Fibroblast of skin of right quadriceps (primary cell): Measurements from ENCODE around the gene BTN1A1.
"Not testable (repeated sequence)": the region's sequence is repeated elsewhere in the genome, so short reads cannot be mapped to it uniquely, and the experiment has no call there.

Source experiments
- DNase-seq: peaks from one replicate; pipeline ENCODE4 v3.0.0-alpha.2; 2013

The BTN1A1 gene

DNA sequence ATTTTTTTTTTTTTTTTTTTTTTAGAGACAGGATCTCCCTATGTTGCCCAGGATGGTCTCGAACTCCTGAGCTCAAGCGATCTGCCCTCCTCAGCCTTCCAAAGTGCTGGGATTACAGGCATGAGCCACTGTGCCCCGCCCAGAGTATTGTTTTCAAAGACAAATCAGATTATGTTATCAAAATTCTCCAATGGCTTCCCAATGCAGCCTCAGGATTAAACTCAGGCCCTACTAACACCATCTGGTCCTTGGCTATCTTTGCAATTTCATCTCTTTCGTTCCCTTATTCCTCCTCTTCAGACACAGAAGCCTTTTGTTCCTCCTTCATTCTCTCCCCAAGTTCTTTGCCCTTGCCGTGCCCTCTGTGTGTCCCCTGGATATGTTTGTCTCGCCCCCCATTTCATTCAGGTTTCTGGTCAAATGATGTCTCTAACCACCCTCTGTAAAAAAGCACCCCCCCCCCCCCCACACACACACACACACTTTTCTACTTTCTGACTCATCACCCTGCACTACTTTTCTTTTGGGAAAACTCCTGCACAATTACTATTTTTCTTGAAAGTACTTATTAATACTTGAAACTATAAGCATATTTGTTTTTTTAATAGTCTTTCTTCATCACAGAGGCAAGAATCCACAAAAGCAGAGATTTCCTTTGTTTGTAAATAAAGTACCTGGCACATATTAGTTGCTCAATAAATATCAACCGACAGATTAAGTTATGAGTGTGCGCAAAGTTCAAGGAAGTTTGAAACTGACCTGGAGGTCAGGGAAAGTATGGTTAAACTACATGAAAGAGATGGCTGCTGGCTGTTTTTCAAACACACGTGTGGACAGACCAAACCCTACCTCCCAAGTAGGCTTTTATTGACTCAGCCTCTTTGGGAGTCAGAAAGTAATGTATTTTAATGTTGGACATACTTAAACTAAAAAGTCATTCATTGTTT lies 16.7 kb downstream of the BTN1A1 start:
- no peak for DNase-seq

DNA sequence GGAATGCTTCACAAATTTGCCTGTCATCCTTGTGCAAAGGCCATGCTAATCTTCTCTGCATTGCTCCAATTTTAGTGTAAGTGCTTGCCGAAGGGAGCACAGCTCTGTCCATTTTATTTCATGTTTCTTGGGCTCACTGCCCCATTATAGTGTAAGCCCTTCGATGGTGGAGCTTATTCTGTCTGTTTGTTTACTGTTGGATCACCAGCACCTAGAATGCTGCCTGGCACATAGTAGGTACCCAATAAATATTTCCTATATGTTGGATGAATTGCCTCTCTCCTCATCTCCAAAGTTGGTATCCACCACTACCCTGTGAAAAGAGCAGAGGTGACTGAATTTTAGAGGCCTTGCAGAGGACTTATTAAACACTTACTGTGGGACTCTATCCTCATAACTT lies 19.3 kb downstream of the BTN1A1 start:
- no peak for DNase-seq

DNA sequence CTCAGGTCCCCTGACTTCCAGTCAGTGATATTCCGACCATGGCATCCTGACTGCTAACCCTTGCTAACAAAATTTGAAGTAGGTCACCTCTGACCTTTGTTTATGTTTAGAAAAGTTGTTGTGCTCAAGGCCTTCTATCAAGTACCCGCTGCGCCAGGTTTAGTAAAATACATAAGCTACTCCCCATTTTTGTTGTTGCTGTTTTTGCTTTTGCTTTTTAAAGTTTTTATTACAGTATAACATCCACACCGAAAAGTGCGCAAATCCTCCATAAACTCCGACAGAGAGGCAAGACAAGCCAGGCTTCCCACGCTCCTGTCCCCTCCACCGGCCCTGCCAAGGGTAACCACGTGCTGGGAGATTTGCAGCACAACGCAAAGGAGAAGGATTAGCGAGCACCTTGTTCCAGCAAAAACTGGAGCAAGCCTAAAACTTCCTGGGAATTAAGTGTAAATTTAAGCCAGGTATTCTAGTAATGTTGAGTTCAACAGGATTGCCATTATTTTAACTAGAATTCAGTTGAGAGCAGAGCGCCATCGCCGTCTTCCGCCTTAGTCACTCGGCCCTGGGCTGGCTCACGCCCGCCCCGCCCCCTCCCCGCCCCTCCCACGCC lies 20.2 kb downstream of the BTN1A1 start:
- DNase-seq = no peak

DNA sequence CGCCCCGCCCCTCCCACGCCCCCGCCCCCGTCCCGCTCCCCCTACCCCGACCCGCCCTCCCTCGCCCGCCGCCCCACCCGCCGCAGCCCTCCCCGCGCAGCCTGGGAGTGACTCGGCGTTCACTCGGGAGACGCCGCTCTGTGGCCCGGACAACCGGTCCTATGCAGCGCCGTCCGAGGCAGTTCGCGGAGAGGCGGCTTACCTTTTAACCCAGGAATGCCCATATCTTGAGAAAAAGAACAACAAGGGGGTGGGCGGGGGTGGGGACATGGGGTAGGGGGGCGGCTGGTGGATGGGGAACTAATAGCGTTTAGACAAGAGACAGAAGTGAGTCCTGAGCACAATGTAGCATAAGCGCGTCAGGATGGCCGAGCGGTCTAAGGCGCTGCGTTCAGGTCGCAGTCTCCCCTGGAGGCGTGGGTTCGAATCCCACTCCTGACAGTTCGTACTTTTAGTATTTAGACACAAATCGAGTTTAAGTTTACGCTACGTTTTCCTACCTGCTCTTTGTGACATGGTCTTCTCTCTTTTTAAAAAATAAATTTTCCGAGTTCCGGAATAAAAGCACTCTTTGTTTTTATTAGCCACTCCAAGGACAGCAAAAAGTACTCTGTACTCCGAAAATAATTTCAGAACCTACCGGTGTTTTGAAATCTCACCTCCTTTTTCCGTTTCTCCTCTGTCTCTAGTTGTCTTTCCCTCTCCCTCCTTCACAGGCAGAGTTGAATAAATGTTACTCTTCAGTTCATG lies 20.9 kb downstream of the BTN1A1 start:
- peak; percentile 91 for DNase-seq

DNA sequence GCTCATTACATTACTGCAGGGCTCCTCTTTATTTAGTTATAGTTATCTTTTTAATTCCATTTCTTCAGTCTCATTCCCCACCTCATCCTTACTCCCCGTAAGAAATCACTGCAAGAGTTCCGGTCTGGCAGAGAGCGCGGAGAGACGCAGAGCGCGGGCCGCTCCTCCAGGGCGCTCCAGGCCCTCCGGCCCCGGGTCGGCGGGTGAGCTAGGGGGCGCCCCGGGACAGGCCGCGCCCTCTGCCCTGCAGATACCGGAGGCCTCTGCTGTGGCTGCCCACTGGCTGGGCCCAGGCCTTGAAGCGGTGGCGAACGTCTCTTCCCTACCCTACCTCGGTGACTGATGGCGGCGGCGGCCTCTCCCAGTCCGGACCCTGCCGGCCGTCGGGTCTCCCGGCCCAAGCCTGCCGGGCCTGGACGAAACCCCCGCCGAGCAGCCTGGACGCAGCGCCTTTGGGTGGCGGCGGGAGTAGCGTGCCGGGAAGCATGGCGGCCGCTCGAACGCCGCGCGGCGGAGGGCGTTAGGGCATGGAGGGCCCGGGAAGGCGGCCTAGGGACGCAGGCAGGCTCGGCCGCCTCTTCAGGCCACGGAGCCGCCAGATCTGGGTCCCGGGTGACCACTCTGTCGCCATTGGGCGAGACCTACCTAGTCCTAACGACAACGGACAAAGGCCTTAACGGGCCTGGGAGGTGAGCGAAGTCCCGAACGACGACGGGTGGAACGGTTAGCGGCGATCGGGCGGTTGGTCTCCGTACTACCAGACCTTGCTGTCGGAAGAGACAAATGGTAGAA lies 21.7 kb downstream of the BTN1A1 start:
- peak; percentile 74 for DNase-seq

DNA sequence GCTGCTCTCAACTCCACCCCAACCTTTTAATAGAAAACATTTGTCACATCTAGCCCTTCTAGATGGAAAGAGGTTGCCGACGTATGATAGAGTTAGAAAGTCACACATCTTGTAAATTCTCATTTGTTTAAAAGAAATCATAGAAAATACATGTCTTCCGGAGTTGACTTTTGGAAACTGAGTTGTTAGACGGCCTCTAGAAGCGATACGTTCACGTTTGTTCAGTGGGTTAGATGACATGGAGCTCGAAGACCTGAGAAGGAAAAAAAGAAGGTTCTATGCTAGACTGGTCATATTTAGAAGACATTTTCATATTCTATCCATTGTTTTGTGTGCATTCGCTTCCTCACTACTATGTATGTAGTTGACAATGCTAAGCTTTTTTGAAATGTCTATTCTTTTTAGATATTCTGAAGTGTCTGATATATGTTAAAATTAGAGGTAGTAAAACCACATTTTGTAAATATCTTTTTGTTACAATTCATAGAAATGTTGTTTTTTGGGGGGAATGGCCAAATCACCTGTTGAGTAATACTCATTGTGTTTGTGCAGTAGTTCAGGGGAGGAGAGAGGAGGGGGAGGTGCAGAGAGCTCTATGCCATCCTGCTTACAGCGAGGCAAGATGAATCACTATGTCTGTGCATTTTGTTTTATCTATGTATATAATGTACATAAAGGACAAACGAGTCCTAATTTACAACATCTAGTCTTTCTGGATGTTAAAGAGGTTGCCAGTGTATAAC lies 22.6 kb downstream of the BTN1A1 start:
- peak; percentile 28 for DNase-seq

DNA sequence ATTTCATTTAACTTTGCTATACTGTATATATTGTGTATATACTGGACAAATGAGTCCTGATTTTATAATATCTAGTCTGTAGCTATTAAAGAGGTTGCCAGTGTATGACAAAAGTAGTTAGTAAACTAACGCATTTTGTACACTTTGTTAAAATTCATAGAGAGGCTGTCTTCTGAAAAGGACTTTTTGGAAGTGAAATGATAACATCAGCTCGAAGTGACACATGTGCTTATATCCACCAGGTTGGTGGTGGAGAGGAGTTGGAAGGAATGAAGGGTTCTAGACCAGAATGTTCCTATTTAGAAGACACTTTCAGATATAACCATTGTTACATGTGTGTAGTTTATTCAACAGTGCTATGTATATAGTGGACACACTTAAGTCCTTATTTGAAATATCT lies 24.2 kb downstream of the BTN1A1 start:
- not testable (repeated sequence) for DNase-seq

DNA sequence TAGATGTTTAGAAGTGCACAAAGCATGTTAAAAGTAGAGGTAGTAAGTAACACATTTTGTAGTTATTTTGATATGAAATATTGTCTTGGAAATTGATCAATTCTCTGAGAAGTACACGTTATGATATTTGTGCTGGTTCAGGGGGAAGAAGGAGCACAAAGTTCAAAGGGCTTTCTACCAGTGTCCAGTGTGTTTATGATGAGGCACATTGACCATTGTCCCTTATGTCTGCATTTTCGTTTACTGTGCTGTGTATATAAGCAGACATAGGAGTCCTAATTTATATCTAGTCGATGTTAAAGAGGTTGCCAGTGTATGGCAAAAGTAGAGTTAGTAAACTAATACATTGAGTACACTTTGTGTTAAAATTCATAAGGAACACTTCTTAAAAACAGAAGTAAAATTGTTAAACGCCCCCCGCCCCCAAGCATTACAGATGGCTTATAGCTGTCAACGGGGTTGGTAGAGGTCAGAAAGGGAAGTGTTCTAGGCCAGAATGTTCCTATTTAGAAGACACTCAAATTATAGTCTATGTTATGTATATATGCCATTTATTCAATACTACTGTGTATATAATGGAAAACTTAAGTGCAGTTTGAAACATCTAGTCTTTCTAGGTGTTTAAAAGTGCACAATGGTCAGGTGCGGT lies 24.7 kb downstream of the BTN1A1 start:
- DNase-seq = no peak

DNA sequence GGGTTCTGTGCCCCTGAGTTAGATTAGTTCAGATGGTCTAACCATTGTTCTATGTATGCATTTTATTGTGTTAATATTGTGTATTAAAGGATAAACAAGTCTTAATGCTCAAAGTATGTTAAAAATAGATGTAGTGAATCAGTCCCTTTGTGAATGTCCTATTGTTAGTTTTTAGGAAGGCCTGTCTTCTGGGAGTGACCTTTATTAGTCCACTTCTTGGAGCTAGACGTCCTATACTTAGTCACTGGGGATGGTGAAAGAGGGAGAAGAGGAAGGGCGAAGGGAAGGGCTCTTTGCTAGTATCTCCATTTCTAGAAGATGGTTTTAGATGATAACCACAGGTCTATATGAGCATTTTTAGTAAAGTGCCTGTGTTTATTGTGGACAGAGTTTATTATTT lies 25.7 kb downstream of the BTN1A1 start:
- no peak for DNase-seq

DNA sequence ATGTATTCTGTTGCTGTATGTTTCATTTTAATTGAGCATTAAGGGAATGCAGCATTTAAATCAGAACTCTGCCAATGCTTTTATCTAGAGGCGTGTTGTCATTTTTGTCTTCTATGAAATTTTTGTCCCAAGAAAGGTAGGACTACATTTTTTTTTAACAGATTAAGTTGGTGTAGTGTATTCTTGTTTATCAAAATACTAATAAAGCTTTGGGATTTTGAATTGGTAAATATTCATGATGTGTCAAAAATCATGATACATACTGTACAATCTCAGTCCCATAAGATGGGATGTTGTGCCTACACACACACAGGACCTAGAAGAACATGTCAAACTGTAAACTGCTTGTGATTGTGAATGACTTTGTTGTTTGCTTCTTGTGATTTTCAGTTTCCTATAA lies 26.8 kb downstream of the BTN1A1 start:
- no peak for DNase-seq

DNA sequence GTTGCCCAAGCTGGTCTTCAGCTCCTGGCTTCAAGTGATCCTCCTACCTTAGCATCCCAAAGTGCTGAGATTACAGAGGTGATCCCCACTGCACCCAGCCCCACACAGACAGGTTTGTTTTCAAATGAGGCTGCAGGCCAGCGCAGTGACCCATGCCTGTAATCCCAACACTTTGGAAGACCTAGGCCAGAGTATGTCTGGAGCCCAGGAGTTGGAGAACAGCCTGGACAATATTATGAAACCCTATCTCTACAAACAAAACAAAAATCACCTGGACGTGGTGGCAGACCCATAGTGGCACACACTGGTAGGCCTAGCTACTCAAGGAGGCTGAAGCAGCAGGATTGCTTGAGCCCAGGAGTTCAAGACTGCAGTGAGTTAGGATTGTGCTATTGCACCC lies 30.1 kb downstream of the BTN1A1 start:
- no peak for DNase-seq

DNA sequence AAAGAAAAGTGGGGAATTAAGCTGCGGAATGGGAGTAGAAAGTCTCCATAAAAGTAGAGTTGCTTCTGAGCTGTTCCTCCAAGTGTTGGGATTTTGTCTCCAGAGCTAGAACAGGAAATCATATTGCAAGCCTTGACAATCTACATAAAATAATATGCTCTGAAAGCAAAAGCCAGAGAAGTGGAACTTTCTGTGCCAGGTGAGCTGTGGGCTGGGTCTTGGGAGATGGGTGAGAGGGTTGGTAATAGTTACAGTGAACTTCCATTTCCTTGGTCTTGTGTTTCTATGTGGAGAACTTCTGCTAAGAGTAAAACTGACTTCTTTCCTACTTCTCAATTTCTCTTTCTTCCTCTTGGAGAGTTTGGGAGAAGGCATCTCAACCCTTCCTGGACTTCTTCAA lies 31.8 kb downstream of the BTN1A1 start:
- DNase-seq = no peak

DNA sequence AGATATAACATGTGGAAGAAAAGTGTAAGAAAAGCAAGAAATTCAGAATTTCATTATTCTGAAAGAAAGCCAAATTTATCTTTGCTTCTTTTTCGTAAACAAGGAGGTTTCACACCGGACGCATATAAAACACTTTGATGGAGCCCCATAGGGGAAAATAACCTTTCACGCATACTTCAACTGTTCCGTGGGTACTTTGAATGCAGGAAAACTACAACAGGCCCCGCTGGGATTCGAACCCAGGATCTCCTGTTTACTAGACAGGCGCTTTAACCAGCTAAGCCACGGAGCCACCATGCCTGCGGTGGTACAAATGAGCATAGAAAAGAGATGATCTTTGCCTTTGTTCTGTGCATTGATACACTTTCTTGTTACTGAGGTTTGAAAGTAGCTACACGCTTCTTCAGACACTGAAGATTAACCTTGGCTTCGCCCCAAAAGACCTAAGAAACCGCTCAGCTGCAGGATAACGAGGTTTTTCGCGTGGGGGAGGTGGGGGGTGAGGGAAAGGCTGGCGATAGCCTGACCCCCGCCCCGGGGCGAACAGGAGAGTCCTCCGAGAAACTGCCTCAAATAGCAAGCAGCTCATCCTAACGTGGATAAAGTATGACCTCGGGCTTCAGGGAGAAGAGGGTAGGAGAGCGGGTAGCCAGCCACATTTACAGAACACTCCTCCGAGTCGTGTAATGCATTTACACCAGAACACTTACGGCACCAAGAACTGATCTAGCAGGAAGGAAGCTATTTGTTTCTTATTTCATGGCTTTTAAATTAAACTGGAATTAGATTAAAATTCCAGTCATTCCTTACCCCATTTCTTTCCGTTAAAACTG lies 32.8 kb downstream of the BTN1A1 start:
- peak; percentile 92 for DNase-seq

DNA sequence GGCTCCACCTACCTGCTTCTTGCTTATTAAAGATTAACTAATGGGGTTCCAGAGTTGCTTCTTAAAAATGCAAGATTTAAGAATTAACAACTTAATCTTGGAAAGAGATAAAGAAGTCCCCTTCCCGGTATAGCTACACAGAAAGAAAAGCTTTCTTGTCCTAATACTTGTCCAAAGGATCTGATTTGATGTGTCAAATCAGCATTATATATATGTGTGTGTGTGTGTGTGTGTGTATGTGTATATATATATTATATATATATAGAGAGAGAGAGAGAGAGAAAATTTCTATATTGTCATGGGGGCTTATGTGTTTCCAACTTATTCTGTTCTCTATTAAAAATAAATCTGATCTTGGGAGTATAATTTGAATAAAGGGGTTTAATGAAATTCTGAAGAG lies 33.4 kb downstream of the BTN1A1 start:
- DNase-seq = no peak

DNA sequence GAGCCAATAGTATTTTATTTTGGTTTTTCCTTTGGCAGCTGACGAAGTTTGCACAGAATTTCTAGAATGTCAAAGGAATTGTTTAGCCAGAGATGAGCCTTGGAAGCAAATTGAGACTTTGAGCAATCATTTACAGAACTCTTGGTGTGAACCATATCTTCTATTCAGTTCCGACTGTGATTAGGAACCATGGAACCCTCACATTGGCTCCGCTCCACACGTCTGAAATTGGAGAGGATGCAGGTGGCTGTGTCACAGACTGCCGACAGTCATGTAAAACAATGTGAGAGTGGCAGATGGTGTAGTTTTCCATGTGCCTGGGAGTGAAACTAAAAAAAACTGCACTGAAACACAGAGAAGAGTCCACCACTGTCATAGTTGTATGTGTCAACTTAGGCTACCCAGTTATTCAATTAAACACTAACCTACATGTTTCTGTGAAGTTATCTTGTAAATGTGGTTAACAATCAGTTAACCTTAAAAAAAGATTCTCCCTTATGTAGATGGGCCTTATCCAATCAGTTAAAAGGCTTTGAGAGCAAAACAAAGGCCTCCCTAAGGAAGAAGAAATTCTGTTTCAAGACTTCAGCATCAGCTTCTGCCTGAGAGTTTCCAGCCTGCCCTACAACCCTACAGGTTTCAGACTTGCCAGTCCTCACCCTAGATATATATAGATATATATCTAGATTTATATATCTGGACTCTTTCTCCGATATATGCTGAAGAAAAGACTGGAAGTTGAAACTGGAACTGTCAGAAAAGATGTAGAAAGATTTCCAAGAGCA lies 34.8 kb downstream of the BTN1A1 start:
- no peak for DNase-seq

DNA sequence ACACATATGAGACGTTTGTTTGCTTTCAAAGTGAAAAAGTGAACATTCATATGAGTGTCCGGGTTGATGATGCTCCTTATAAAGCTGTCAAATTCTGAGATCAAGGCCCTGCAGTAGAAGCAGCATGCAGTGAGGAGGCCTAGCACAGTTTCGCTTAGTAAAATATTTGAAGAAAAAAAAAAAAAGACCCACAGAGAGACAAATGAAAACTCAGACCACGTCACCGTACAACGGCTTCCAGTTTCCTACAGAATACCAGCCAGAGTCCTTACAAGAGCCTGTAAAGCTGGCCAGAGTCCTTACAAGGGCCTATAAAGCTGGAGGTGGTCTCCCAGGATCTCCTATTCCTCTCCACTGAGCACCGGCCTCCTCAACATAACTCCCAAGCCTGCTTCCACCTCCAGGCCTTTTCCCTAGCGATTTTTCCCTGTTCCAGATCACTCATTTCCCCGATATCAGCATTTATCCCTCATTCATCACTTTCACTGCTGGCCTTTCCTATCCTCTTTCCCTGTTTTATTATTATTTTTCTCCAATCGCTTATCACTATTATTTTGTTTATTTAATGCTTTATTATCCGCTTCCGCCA lies 36.6 kb downstream of the BTN1A1 start:
- peak; percentile 85 for DNase-seq

DNA sequence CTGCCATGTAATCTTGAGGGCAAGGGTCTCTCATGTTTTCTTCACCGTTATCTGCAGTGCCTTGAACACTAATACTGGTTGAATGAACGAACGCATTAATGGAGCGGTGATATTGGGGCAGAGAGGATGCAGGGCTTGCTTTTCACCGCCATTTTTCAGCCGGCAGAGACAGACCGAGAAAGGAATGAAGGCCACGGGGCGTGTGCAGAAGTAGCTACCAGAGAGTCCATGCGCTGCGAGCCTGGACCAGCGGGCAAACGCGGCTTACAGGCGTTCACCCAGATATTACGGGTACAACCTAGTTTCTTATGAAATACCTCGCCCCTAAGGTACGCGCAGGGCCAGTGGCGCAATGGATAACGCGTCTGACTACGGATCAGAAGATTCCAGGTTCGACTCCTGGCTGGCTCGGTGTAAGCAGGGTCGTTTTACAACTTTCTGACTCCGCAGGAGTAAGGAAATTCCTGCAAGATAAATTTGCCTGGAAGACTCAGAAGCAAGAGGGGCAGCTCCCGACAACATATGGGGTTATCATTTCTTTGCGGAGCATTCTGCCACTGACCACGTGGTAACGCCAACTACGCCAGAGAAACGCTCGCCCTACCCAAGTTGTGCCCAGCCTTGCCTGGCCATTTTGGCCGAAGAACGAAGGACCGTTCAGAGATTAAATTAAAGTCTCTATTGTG lies 37.2 kb downstream of the BTN1A1 start:
- peak; percentile 97 for DNase-seq

DNA sequence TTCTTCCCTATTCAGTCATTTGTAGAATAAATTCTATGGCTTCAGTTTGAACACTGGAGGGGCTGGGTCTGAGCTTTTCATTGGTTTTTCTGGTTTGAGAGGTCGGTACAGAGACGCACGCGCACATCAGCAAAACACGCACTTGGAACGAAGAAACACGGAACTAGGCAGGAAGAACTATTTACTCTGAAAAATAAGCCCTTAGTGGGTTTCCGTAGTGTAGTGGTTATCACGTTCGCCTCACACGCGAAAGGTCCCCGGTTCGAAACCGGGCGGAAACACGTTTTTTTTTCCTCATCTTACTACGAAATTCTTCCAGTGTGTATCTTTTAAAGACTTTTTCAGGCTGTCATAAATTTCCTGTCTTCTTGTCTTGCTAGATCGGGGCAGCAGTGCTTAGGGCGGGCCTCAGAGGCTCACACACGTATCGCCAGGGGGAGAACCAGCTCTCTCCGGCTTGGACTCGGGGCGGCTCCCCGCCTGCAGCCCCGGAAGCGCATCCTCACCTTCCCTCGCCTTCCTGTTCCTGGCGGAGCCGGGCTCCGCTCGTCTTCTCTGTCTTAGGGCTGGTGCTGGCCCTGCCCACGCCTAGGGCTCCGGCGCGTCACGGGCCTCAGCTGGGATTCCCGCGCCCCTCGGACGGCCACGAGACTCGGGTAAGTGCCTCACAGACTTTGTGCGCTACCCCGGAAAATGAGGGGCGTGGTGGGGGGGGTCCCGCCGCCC lies 37.9 kb downstream of the BTN1A1 start, which contains the start of gene HMGN4:
HMGN4 (plus strand) TSS at position 521 of the 726 bp plus-strand sequence. CDS start 6,841 bp downstream, outside the sequence.
- DNase-seq = peak; percentile 91
